Kidney (tissue), 14 donors: Measurements from ENCODE around the gene PHETA2. TPM values are rescaled to one million over a fixed set of nuclear protein-coding genes. Genes with fewer than 3 reads are reported as not detected.
"Not testable (repeated sequence)": the region's sequence is repeated elsewhere in the genome, so short reads cannot be mapped to it uniquely, and the experiment has no call there.

Experiments
- DNase-seq, 5 donors: peaks; one replicate each; pipeline ENCODE4 v3.0.0-alpha.2; 2013 to 2020
- FAIRE-seq: peaks from 2 replicates; lab custom pipeline; 2012; peaks lifted over from hg19 to GRCh38; lab: Jason Lieb, UNC
- H3K27ac ChIP-seq, 2 donors: one replicate each; pipeline ENCODE4 v1.7.0; 2013; ENCODE audit warnings: low read depth in 2 of 2, low read length in 2 of 2, inconsistent platforms in 1 of 2
- H3K27me3 ChIP-seq: one replicate; pipeline ENCODE4 v1.7.1; 2013; ENCODE audit warnings: low read length, inconsistent platforms; ENCODE audit not compliant: control insufficient read depth, insufficient read depth
- H3K36me3 ChIP-seq, 3 donors: one replicate each; pipeline versions ENCODE4 v1.7.0 to v1.7.1; 2013; ENCODE audit warnings: low read length in 3 of 3, control low read depth in 1 of 3, inconsistent platforms in 1 of 3; ENCODE audit not compliant: insufficient read depth in 3 of 3, control insufficient read depth in 2 of 3
- H3K4me1 ChIP-seq, 3 donors: one replicate each; pipeline versions ENCODE4 v1.7.0 to v1.7.1; 2013; ENCODE audit warnings: low read length in 3 of 3, inconsistent platforms in 1 of 3, low read depth in 1 of 3; ENCODE audit not compliant: control insufficient read depth in 2 of 3, insufficient read depth in 2 of 3
- H3K4me3 ChIP-seq, 3 donors: one replicate each; pipeline versions ENCODE4 v1.7.0 to v1.8.1; 2013; ENCODE audit warnings: low read length in 3 of 3, control low read depth in 1 of 3, inconsistent platforms in 1 of 3
- H3K9ac ChIP-seq, 3 donors: one replicate each; pipeline versions ENCODE4 v1.7.0 to v1.7.1; 2013; ENCODE audit warnings: low read length in 3 of 3, control low read depth in 1 of 3, inconsistent platforms in 1 of 3
- H3K9me3 ChIP-seq, 3 donors: one replicate each; pipeline versions ENCODE4 v1.7.0 to v1.7.1; 2013; ENCODE audit warnings: low read length in 3 of 3, control low read depth in 1 of 3, inconsistent platforms in 1 of 3; ENCODE audit not compliant: control insufficient read depth in 2 of 3, insufficient read depth in 1 of 3
- intact Hi-C: fragments of 100-400 bp; cut with DNase I; formaldehyde crosslinking; loops from one replicate; pipeline ENCODE4 v1.11.1; 2022
- polyA plus RNA-seq: library from polyadenylated mRNA; stranded (reverse); fragments of 350-450 nt; fragmentation: Illumina TruSeq; extraction: RNeasy Lipid Tissue Mini Kit (QIAGEN cat#74804); gene quantifications from one replicate; pipeline ENCODE4 v1.2.3, GENCODE V29; 2014; ENCODE audit warnings: low read depth, low replicate concordance; ENCODE audit not compliant: insufficient read depth
- total RNA-seq: library from RNA; stranded (reverse); fragmentation: NEBNext Ultra II Directional; extraction: Animal tissue kit (Norgen Biotek cat#: 25700); gene quantifications from one replicate; pipeline ENCODE4 v1.2.1, GENCODE V29; 2021
- TF ChIP-seq, protein P1 (sequence below): IDR thresholded peaks from 3 replicates; pipeline ENCODE4 v1.5.1; 2012; ENCODE audit warnings: mild to moderate bottlenecking, moderate library complexity, borderline replicate concordance; ENCODE audit not compliant: insufficient read depth; ENCODE audit errors: extremely low read depth
- donor health status: control.
- donor health status: control.
- donor health status: control.
- donor health status: control.
- donor health status: control.
- donor health status: DM: yes; HTN: yes; CAD: no.
- donor health status: Normal renal cell carcinoma (clear cell type).

PHETA2 gene
- total and polyA plus RNA-seq, 2 donors from 2014 or later, result 6.3 to 10.4 TPM

DNA sequence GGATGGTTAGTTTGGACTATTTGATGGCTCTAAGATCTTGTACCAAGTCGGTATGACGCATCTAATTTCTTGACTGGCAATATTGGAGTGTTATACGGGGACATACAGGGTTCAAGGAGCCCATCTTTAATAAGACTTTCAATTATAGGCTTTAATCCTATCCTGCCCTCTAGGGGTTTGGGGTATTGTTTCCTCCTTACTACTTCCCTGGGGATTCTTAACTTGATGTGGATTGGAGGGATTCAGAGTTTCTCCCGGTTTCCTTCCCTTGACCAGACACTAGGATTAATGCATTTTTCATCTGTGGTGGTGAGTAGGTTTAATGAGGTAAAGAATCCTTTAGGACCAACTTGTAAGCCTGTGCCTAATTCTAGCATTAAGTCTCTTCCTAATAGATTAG is 37.8 kb downstream of the PHETA2 start:
- H3K4me1 ChIP-seq, result peaks cover 0 to 2% (median 0%) of the 10 kb centered on the region in 3 donors

DNA sequence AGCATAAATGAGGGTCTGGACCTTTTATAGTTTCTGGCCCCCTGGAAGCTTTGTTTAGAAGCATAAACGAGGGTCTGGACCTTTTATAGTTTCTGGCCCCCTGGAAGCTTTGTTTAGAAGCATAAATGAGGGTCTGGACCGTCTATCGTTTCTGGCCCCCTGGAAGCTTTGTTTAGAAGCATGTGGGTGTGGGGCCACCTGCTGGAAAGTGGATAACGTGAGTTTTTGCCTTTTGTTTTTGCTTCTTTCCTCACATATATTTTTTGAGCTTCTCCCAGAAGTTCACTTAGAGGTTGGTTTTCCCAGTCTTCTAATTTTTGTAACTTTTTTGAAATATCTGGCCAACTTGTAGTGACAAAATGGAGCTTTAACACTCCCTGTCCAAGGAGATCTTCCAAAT is 38.7 kb downstream of the PHETA2 start:
- TF ChIP-seq, protein P1, sequence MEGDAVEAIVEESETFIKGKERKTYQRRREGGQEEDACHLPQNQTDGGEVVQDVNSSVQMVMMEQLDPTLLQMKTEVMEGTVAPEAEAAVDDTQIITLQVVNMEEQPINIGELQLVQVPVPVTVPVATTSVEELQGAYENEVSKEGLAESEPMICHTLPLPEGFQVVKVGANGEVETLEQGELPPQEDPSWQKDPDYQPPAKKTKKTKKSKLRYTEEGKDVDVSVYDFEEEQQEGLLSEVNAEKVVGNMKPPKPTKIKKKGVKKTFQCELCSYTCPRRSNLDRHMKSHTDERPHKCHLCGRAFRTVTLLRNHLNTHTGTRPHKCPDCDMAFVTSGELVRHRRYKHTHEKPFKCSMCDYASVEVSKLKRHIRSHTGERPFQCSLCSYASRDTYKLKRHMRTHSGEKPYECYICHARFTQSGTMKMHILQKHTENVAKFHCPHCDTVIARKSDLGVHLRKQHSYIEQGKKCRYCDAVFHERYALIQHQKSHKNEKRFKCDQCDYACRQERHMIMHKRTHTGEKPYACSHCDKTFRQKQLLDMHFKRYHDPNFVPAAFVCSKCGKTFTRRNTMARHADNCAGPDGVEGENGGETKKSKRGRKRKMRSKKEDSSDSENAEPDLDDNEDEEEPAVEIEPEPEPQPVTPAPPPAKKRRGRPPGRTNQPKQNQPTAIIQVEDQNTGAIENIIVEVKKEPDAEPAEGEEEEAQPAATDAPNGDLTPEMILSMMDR, result peak; percentile 30
- H3K36me3 ChIP-seq, intact Hi-C loops, H3K27me3 ChIP-seq, H3K4me3 ChIP-seq, H3K9ac ChIP-seq, FAIRE-seq, H3K4me1 ChIP-seq, H3K27ac ChIP-seq, H3K9me3 ChIP-seq: not testable (repeated sequence)
- peak in 2 of 5 donors; percentile 33 to 64 for DNase-seq

More for the DNA sequence above, 37.8 kb downstream of the PHETA2 start:
- FAIRE-seq, result no peak
- DNase-seq, result no peak
- Histone ChIP-seq H3K9me3 (peaks cover 0 to 9% (median 2%) of the 10 kb centered on the region in 3 donors), H3K36me3 (no peaks in the 10 kb centered on the region), H3K4me3 (no peak overlapping the region), H3K9ac (no peak overlapping the region), H3K27ac (no peak overlapping the region), H3K27me3 (no peaks in the 10 kb centered on the region)
- intact Hi-C loops, result no loop called here
- TF ChIP-seq, protein P1, result no peak

DNA sequence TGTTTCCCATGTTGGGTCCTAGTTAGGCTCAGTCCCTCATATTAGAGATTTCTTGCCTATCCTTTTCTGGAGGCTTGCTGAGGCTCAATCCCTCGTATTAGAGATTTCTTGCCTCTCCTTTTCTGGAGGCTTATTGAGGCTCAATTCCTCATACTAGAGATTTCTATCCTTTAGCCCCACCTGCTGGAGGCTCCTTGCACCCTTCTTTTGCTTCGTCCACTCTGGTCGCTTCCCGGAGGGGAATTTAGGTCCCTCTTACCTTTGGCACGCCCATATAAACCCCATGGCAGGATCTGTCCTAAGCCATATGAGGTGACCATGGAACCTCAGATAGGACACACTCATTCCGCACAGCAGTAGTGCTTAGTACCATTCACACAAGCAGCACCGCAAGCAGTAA is 40.7 kb downstream of the PHETA2 start:
- Histone ChIP-seq H3K27ac (no peak overlapping the region), H3K9me3 (peaks cover 0 to 9% (median 2%) of the 10 kb centered on the region in 3 donors), H3K27me3 (no peaks in the 10 kb centered on the region), H3K36me3 (no peaks in the 10 kb centered on the region), H3K4me3 (no peak overlapping the region), H3K4me1 (peaks cover 0 to 2% (median 0%) of the 10 kb centered on the region in 3 donors), H3K9ac (no peak overlapping the region)
- intact Hi-C loops, result no loop called here
- TF ChIP-seq, protein P1, result peak; percentile 35
- DNase-seq (no peak), FAIRE-seq (no peak)

DNA sequence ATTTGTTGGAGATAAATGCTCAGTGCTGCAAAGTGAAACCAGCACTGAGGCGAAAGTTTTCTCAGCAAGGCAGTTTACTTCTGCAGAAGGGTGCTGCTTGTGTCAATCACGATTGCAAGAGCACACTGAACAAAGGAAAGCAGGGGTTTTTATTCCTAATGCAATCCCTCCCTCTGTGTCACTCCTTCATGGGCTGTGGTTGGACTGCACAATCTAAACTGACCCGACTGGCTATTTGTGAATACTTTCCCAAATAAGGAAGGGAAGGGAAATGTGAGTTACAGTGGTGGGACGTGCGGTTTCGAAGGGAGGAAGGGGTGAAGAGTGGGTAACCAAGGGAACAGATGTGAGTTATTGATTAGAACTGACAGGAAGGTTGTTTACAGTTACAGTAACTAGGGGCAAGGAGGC is 41.4 kb downstream of the PHETA2 start:
- H3K9ac ChIP-seq, DNase-seq, intact Hi-C loops, H3K4me1 ChIP-seq, H3K27me3 ChIP-seq, H3K9me3 ChIP-seq, H3K27ac ChIP-seq, FAIRE-seq, H3K4me3 ChIP-seq, H3K36me3 ChIP-seq: not testable (repeated sequence)
